Left renal cortex interstitium (tissue), 4 donors: ENCODE measurements around the gene CYP39A1. TPM values are rescaled to one million over a fixed set of nuclear protein-coding genes. Genes with fewer than 3 reads are reported as not detected.

Experiments
- DNase-seq, 4 donors: peaks; one replicate each; pipeline ENCODE4 v3.0.0-alpha.2; 2013; ENCODE audit warnings: low read depth in 4 of 4, low spot score in 2 of 4, missing footprints in 1 of 4
- polyA plus RNA-seq, 4 donors: library from polyadenylated mRNA; unstranded; fragments of 120-200 nt; gene quantifications; one replicate each; pipeline ENCODE4 v1.2.1, GENCODE V29; 2013; ENCODE audit not compliant: insufficient read length in 4 of 4

CYP39A1 gene
- polyA plus RNA-seq, 4 donors: 6.3 to 8.6 (median 7.5) TPM

DNA sequence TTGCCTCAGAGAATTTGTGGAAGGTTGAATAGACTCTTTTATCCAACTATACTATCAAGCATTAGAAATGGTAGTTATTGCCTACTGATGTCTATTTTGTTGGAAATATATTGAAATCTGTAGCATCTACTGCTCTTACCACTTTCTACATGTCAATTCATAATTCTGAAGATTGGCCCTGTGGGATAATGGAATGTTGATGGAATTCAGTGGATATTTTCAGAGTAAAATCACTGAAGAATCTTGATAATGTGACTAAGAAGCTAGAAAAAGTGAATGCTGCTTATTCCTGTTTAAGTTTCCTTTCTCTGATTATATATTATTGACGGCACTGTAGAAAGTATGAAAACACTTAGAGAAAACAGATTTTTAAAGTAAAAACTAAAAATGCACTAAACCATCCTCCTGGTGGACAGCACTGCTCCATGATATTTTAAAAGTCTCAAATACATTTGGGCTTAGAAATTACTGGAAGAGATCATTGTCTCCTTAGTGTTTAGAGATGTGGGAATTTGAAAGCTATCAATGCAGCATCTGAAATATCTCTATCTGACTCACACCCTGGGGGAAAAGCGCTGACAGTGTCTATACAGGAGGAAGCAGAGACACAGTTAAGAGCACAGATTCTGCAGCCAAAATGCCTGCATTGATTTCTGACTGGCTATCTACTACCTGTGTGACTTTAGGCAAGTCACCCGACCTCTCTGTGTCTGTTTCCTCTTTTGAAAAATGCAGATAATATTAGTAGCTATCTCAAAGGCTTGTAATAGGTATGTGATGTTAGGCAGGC is 123.5 kb downstream of the CYP39A1 start:
- no peak for DNase-seq

DNA sequence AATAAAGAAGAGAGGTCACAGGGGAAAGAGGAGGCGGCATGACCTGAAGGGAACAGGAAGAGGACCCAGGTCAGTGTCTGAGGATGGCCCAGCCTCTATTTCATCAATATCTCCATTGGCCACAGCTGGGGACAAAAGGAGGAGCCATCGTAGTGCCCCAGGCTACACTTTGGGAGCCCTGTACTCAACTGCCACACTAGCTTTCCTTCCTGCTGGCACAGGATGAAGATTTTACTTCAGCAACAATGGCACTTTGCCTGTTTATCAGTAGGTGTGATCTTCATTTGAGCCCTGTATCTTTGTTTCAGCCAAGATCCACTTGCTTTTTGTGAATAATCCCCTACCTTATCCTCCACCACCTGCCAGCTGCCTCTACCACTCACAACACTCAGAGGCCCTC is 126.0 kb downstream of the CYP39A1 start:
- no peak for DNase-seq

DNA sequence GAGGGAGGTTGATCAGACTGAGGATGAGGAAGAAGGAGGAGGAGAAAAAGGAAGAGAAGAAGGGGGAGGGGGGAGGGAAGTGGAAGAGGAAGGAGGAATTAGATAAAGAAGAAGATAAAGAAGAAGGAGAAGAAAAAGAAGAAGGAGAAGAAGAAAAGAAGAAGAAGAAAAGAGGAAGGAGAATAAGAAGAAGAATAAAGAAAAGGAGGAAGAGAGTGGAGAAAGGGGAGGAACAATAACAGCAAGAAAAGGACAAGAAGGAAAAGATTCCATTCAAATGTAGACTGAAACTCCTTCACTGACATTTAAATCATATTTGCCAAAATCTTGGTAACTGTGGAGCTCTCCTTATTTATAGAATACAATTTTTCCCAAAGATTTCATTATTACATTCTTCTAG is 127.0 kb downstream of the CYP39A1 start:
- DNase-seq: no peak

DNA sequence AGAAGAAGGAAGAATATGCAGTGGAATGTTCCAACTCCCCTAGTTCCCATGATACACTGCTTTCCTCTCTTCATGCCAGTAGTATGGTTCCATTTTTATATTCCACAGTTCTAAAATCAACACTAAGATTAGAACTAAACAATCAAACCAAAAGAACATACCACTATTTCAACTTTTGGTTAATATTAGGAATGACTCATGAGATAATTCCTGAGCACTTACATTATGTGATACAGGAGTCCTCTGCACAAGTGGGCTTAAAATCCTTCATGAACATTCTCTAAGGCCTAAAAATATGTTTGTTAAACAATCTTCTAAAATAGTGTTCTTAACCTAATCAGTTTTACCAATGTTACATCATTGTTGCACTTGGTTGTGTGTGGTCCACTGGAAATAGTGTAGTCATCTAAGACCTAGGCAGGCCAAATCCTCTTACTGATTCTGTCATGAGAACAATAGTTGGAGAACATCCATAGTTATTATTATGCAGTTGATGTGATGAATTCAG is 131.1 kb downstream of the CYP39A1 start:
- DNase-seq: no peak

DNA sequence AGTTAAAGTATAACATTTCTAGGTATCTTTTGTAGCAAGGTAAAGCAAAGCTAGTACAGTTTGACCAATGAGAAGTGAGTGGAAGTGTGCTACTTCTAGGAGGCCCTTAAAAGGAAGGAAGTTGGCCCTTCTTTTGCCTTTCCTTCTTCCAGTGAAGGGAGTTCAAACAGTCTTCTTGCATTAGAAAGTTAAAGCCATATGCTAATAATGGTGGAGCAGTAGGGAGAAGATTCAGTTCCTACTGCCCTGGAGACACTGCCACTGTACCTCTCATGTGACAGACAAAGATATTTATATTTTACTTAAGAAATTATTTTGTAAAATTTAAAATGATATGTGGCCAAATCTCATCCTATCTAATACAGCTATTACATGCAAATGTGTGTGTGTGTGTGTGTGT is 135.4 kb downstream of the CYP39A1 start:
- DNase-seq: no peak

DNA sequence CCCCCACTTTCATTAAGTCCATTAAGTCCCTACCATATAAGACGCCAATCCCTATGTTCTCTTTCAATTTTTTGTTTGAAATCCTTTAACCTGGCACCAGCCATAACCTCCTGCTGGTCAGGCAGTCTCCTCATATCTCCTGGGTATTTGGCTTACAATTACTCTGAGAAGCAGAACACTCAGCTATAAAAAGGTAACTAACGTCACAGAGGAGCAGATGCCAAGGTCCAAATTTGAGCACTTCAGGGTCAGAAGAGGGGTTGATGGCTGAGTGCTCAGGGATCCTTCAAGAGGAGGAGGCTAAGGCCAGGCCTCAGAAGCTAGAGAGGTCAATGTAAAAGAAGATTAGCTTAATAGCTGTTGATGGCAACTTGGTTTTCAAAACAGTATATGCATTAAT is 139.1 kb downstream of the CYP39A1 start:
- DNase-seq: no peak

DNA sequence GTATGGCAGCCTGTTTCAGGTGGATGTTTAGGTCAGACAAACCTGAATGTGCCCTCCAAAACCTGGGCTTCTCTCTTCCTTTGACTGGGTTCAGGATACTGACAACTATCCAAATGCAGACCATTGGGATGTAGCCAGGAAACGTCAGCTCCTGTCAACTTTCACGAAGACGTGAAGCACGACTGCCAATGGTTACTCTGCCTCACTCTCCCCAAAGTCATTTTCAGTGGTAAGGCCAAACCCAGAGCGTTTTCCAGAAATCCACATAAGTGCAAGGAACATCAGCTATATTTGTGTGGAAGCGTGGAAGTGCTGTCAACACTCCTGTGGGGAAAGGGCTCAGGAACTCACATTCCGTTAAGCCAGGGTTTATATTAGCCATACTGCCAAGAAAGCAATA is 141.3 kb downstream of the CYP39A1 start:
- DNase-seq: no peak

DNA sequence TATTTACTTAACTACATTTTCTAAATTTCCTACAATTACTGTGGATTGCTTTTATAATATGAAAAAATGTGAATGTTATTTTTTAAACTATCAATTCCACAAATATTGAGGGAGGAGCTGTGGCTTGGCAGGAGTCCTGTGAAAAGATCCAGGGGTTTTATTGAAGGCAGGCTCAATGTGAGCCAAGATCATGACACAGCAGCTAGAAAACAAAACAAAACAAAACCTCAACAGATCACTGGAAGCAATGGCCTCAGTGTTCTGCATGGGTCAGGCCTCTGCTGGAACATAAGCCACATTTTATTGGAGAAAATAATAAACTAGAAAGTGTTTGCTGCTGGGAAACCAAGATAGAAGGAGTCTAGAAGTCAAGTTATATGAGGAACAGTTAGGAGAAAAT is 142.0 kb downstream of the CYP39A1 start:
- DNase-seq: no peak

DNA sequence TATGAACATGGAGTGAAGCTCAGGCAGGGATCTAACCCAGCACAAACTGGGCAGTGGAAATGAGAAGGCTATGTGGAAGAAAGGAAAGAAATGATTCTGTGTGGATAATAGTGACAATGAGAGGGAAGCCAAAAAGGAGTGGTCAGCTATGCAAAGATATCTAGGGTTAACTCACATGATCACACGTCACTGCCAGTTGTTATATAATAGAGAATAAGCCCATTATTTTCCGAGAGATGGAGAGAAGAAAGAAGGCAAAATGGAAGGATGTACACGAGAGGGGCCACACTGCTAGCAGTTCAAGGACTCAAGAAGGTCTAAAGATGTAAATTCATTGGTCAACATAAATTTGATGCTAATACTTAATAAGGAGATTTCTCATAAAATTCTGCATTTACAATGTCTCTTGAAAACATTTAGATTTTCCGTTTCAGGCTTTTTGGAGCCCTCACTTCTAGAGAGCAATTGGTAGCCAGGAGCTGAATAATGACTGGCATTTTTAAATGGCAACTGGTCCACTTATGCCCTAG is 142.6 kb downstream of the CYP39A1 start:
- no peak for DNase-seq

DNA sequence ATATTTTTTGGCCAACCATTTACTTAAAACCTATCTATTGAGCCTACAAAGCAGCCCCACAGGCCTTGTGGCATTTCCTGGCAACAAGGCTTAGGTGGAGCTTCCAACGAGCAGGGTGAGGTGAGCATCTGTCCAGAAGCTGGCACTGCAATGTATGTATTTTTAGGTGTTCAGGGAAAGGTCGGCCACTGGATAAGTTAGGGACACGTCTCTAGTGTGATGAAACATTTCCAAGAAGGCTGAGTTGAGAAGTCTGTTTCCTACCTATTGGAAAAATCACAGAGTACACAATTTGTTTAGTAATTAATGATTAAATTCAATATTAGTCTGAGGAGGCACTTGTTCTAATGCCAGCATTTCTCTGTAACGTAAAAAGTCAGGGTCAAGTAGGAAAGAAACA is 143.6 kb downstream of the CYP39A1 start:
- no peak for DNase-seq

DNA sequence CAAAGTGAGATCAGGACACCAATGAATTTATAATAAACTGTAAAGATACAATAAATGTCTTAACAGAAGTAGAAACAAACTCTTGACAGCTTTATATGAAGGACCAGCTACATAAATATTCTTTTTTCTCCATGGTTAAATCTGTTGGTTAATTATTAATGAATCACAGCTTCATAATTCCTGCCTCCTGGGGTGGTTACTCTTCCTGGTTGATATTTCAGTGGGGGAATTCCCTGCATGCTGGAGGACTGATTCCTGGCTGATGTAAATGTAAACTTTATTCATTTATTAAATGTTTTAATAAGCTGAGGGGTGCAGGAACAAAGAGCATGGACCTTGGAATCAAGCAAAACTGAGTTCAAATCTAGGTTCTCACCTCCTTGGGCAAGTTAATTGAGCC is 145.2 kb downstream of the CYP39A1 start:
- DNase-seq: no peak

DNA sequence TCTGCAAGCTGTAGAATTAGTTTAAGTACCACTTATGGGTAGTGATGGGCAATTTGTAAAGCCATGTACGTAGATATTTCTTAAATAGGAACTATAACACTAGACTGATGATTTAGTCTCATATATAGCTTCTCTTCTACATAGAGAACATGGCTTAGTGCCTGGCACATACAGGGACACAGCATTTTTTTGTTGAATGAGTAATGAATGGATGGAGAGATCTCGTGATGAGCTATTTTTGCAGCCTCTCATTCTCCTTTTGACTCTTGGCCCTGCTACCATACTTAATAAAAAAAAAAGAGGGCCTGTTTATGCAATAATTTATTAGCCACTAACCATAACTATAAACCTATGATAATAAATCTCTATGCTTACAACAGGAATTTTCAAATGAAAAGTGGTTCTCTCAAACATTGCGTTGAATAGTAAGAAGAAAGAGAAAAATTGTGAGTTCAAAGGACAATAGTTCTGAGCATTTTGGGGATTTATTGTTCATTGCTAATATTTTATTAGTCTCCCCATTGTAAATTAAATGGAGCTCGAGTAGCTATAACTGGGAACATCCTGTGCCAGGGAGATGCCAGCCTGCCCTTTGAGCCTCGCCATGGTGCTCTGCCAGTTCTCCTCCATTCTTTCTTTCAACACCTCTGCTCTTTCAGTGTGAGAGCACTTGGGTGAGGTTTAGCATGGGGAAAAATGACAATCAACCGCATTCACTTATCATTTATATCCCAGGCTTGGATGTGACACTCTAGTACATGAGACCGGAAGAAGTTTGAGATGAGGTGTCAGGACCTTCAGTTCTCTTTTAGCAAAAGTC is 146.7 kb downstream of the CYP39A1 start:
- no peak for DNase-seq

DNA sequence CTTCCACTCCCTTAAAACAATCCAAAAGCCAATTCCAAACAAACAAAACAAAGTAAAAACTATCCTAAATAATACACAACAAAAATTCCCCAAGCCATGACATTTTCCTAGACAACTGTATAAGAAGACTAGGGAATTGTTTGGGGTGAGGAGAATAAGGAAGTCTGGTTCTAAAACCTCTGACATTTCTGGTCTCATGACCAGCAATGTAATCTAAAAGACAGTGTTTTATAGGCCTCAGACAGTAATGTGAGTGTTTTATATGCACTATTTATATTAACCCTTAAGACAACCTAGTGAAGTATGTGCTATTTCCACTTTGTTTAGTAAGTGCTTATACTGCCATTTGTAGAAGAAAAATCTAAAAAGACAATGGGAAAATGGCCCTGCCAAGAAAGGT is 148.4 kb downstream of the CYP39A1 start:
- DNase-seq: no peak

DNA sequence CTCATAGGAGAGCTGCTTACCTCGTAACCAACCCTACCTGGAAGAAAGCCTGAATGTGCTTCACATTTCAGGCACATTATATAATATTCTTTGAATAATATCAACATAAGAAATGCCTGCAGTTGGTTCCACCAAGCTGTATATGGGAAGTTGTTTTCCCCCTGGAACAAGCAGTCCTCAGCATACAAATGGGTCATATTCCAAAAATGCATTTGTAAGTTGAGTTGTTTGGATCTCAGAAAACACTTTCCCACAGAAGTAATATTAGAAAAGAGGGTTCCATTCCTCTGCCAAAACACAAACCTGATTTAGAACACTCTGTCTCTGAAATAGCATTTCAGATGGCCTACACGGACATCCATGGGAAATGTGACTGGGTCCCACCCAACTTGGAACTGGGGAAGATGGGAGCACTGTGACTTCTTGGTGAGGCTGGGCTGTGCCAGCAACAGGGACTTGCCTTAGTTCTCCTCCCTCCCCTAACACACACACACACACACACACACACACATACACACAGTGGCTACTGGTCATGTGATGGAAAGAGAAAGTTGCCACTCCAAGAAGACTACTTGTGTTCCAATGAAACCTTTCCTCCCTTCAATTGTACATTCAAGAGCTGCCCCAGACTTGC is 150.0 kb downstream of the CYP39A1 start:
- no peak for DNase-seq

DNA sequence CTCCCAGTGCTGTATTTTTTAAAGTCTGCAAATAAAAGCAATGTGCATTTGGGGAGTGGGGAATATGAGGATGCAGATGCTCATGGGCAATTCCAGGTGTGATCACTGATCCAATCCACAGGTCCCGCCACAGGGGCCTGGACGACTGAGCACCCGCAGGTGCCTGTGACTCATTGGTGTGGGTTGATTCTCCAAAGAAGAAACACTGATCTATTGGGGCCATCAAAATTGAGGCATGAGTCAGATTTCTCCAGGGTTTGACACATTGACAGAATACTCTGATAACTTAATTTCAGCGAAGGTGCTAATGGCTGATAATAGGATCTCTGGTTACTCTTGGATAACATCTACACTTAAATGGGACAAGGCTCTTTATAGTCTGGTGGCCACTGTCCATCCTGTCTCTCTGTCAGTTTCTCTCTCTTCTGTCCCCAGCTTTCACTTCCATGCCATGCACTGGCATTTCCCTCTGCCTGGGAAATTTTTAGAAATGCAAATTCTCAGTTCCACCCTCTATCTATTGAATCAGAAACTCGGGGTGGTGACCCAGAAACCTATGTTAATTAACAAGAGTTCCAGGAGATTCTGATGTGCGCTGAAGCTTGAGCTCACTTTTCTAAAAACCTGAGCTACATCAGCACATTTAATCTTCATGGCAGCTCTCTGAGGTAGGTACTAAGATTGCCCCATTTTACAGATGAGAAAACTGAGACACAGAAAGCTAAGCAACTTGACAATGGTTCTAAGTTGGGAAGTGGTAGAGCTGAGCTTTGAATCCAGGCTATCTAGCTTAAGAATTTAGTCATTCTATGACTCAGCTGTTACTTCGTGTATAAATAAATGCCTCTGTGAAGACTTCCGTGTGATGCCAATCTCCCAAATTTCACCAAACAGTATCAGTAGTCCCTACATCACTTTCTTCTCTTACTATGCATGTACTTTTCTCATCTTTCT is 151.2 kb downstream of the CYP39A1 start:
- DNase-seq: no peak

DNA sequence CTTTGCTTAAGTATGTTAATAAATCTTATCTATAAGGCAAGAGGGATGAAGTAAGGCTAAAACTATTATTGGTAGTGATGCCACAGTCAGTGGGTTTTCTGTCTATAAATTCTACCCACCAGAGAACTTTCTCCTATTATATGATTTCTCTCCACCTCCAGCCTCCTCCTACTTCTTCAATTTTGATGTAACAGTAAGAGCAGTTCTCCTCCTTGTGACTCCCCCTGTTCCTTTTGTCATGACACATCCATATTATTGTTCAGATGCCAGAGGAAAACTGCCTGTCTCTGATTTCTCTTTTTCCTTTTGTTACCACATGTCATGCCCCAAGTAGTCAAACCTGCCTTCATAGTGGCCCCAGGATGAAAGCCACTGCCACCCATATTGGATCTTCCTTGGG is 152.2 kb downstream of the CYP39A1 start:
- no peak for DNase-seq
